Skeletal muscle tissue (tissue), 4 donors: ENCODE data around the gene CASTOR1. TPM values are rescaled to one million over a fixed set of nuclear protein-coding genes. Genes with fewer than 3 reads are reported as not detected.

ENCODE experiments used
- H3K27ac ChIP-seq: one replicate; pipeline ENCODE4 v1.7.0; 2013; ENCODE audit warnings: mild to moderate bottlenecking, low read depth, low read length, inconsistent platforms
- H3K27me3 ChIP-seq, 3 donors: one replicate each; pipeline ENCODE4 v1.7.0; 2013; ENCODE audit warnings: low read length in 3 of 3; ENCODE audit not compliant: control insufficient read depth in 3 of 3, insufficient read depth in 3 of 3
- H3K36me3 ChIP-seq, 3 donors: one replicate each; pipeline ENCODE4 v1.7.0; 2013; ENCODE audit warnings: low read length in 3 of 3; ENCODE audit not compliant: control insufficient read depth in 3 of 3, insufficient read depth in 3 of 3
- H3K4me1 ChIP-seq, 3 donors: one replicate each; pipeline ENCODE4 v1.7.0; 2013; ENCODE audit warnings: low read length in 3 of 3, mild to moderate bottlenecking in 3 of 3; ENCODE audit not compliant: control insufficient read depth in 3 of 3, insufficient read depth in 3 of 3
- H3K4me3 ChIP-seq, 3 donors: one replicate each; pipeline ENCODE4 v1.7.0; 2013; ENCODE audit warnings: low read length in 3 of 3
- H3K9ac ChIP-seq, 3 donors: one replicate each; pipeline ENCODE4 v1.7.0; 2013; ENCODE audit warnings: low read length in 3 of 3, mild to moderate bottlenecking in 3 of 3, moderate library complexity in 2 of 3, low read depth in 1 of 3
- H3K9me3 ChIP-seq, 3 donors: one replicate each; pipeline ENCODE4 v1.7.0; 2013; ENCODE audit warnings: low read length in 3 of 3; ENCODE audit not compliant: control insufficient read depth in 3 of 3
- total RNA-seq: library from RNA; depleted of rRNA; stranded (reverse); fragments of >200 nt; gene quantifications from one replicate; pipeline ENCODE4 v1.2.3, GENCODE V29; 2014
- donor health status: Osteomylitis.

Gene CASTOR1
- total RNA-seq, 1 donor from 2014 or later: 2.6 TPM

- Histone ChIP-seq H3K4me3 (no peak overlapping the region), H3K36me3 (no peaks in the 10 kb centered on the region), H3K9ac (no peak overlapping the region), H3K27ac (no peak overlapping the region), H3K27me3 (peaks cover 0 to 4% (median 4%) of the 10 kb centered on the region in 3 donors), H3K9me3 (no peaks in the 10 kb centered on the region), H3K4me1 (peaks cover 5 to 18% (median 14%) of the 10 kb centered on the region in 3 donors)
Observed at GRCh38 chr22:30254314-30254713, 35.0 kb downstream of the CASTOR1 start.

GRCh38 chr22:30253205-30253852 lies 36.0 kb downstream of the CASTOR1 start:
- Histone ChIP-seq H3K9ac (peak overlapping the region in 2 of 3 donors; percentile 17 to 74), H3K27me3 (peaks cover 6 to 13% (median 12%) of the 10 kb centered on the region in 3 donors), H3K27ac (peak overlapping the region; percentile 25), H3K4me3 (peak overlapping the region in 2 of 3 donors; percentile 34 to 64), H3K9me3 (no peaks in the 10 kb centered on the region), H3K4me1 (peaks cover 12 to 21% (median 21%) of the 10 kb centered on the region in 3 donors), H3K36me3 (no peaks in the 10 kb centered on the region)

- Histone ChIP-seq H3K4me1 (peaks cover 15 to 23% (median 22%) of the 10 kb centered on the region in 3 donors), H3K9me3 (no peaks in the 10 kb centered on the region), H3K27me3 (peaks cover 6 to 18% (median 16%) of the 10 kb centered on the region in 3 donors), H3K9ac (peak overlapping the region in 2 of 3 donors; percentile 17 to 74), H3K36me3 (no peaks in the 10 kb centered on the region), H3K4me3 (peak overlapping the region in 2 of 3 donors; percentile 34 to 64), H3K27ac (peak overlapping the region; percentile 25)
Observed at GRCh38 chr22:30252411-30253204, 36.7 kb downstream of the CASTOR1 start.

GRCh38 chr22:30251711-30252110 lies 37.6 kb downstream of the CASTOR1 start:
- Histone ChIP-seq H3K36me3 (no peaks in the 10 kb centered on the region), H3K9me3 (no peaks in the 10 kb centered on the region), H3K27ac (no peak overlapping the region), H3K27me3 (peaks cover 11 to 23% (median 19%) of the 10 kb centered on the region in 3 donors), H3K9ac (no peak overlapping the region), H3K4me3 (no peak overlapping the region), H3K4me1 (peaks cover 15 to 28% (median 22%) of the 10 kb centered on the region in 3 donors)

GRCh38 chr22:30250661-30251267 lies 38.5 kb downstream of the CASTOR1 start:
- Histone ChIP-seq H3K27me3 (peaks cover 14 to 32% (median 24%) of the 10 kb centered on the region in 3 donors), H3K9ac (no peak overlapping the region), H3K27ac (peak overlapping the region; percentile 3), H3K4me1 (peaks cover 17 to 28% (median 21%) of the 10 kb centered on the region in 3 donors), H3K9me3 (no peaks in the 10 kb centered on the region), H3K36me3 (no peaks in the 10 kb centered on the region), H3K4me3 (no peak overlapping the region)

GRCh38 chr22:30250039-30250565 lies 39.2 kb downstream of the CASTOR1 start:
- peaks cover 20 to 37% (median 26%) of the 10 kb centered on the region in 3 donors for H3K27me3 ChIP-seq
- no peaks in the 10 kb centered on the region for H3K36me3 ChIP-seq
- H3K4me3 ChIP-seq: no peak overlapping the region
- H3K9ac ChIP-seq: no peak overlapping the region
- H3K27ac ChIP-seq: no peak overlapping the region
- H3K9me3 ChIP-seq: no peaks in the 10 kb centered on the region
- peaks cover 21 to 31% (median 24%) of the 10 kb centered on the region in 3 donors for H3K4me1 ChIP-seq

GRCh38 chr22:30249049-30250038 lies 40.0 kb downstream of the CASTOR1 start:
- H3K27ac ChIP-seq: no peak overlapping the region
- no peaks in the 10 kb centered on the region for H3K9me3 ChIP-seq
- peaks cover 21 to 31% (median 24%) of the 10 kb centered on the region in 3 donors for H3K4me1 ChIP-seq
- H3K36me3 ChIP-seq: no peaks in the 10 kb centered on the region
- peak overlapping the region in 1 of 3 donors; percentile 64 for H3K9ac ChIP-seq
- H3K4me3 ChIP-seq: no peak overlapping the region
- peaks cover 27 to 45% (median 33%) of the 10 kb centered on the region in 3 donors for H3K27me3 ChIP-seq

- peak overlapping the region in 1 of 3 donors; percentile 64 for H3K9ac ChIP-seq
Observed at GRCh38 chr22:30248484-30248883, 40.8 kb downstream of the CASTOR1 start.

GRCh38 chr22:30247974-30248373 lies 41.3 kb downstream of the CASTOR1 start:
- H3K36me3 ChIP-seq: no peaks in the 10 kb centered on the region
- H3K4me3 ChIP-seq: no peak overlapping the region
- H3K9me3 ChIP-seq: no peaks in the 10 kb centered on the region
- peaks cover 39 to 55% (median 40%) of the 10 kb centered on the region in 3 donors for H3K27me3 ChIP-seq
- peaks cover 19 to 29% (median 19%) of the 10 kb centered on the region in 3 donors for H3K4me1 ChIP-seq
- H3K9ac ChIP-seq: peak overlapping the region in 1 of 3 donors; percentile 64
- no peak overlapping the region for H3K27ac ChIP-seq

More at GRCh38 chr22:30248484-30248883, 40.8 kb downstream of the CASTOR1 start:
- Histone ChIP-seq H3K27me3 (peaks cover 36 to 51% (median 40%) of the 10 kb centered on the region in 3 donors), H3K4me1 (peaks cover 21 to 31% (median 23%) of the 10 kb centered on the region in 3 donors), H3K27ac (no peak overlapping the region), H3K4me3 (no peak overlapping the region), H3K36me3 (no peaks in the 10 kb centered on the region), H3K9me3 (no peaks in the 10 kb centered on the region)
